ENCODE data around the gene P4HA2.
"Not testable (repeated sequence)": the region's sequence is repeated elsewhere in the genome, so short reads cannot be mapped to it uniquely, and the experiment has no call there.

Gene P4HA2

DNA sequence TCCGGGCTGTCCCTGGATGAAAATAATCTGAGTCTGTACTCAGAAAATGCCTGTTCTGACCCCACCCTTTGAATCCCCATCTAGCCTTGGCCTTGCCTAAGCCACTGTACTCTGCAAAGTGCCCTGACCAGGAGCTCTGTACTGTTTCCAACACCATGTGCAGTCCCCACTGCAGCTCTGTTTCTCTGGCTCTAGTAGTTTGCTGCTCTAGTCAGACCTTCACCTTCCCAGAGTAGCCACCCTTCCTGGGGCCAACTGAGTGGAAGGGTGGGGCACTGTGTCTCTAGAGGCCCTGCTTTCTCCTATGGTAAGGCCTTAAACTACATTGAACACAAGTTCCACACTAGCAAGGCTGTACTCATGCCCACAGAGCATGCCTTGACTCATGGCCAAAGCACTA is 31.9 kb downstream of the P4HA2 start:
- no peak for DNase-seq

DNA sequence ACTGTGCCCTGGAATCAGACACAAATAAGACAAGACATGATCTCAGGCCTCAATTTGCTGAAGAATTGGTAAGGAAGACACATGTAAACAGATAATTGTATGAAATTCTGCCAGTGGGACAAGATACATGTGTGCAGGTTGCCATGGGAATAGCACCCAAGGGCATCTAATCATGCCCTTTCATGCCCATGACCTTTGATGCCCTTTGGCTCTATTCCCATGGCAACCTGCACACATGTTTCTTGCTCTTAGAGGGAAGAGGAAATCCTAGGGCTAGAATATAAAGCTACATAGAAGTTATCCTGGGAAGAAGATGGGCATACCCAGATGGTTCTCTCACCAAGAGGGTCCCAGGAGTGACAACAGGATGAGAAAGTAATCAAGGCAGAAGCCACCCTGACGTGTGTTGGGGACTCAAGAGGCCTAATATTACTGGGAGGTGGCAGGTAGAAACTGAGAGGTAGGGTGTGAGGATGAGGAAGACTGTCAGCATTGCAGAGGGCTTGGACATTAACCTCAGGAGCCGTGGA is 34.4 kb downstream of the P4HA2 start:
- no peak for DNase-seq

DNA sequence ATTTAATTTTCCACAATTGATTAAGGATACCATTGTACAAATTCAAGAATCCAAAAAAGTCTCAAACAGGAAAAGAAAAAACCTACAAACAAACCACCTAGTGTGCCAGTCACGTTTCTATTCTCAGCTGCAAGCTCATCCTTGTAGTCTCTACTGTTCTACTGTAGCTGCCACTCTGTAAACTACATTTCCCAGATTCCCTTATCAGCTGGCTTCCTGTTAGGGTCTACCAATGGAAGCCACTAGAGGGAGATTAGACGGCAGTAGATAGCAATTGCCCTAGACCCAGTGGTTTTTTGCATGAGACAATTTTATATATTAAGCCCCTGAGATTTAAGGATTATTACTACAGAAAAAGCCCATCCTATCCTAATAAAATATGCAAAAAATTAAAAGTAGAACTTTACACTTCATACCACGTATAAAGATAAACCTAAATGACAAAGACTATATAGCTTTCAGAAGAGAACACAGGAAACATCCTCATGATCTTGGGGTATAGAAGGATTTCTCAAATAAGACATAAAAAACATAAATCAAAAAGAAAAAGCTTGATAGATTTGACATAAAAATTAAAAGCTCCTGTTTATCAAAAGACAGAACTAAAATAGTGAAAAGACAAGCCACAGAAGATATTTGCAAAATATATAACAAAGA is 37.4 kb downstream of the P4HA2 start:
- DNase-seq: no peak

DNA sequence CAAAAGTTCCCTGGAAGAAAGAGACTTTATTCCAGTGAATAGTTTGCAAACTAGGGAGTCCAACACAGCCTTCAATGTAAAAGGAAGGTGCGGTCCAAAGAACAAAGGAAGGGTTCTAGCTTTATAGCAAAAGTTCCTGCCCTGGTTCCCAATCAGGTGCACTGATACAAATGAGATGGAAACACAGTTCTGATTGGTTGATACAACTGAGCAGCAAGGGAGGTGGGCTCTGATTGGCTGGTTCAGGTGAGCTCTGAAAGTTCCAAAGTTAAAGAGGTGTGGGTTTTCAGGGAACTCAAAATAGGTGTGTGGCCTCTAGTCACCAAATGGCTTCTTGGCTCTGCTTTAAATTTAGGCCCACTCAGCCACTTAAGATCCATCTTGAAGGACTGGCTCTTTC is 43.1 kb downstream of the P4HA2 start:
- no peak for DNase-seq

DNA sequence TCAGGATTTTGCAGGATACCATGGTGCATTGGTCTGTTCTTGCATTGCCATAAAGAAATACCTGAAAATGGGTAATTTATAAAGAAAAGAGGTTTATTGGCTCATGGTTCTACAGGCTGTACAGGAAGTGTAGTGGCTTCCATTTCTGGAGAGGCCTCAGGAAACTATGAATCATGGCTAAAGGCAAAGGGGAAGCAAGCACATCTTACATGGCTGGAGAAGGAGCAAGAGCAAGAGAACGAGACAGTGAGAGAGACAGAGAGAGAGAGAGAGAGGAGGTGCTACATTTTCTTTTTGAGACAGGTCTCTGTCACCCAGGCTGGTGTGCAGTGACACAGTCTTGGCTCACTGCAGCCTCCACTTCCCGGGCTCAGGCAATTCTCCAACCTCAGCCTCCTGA is 43.9 kb downstream of the P4HA2 start:
- no peak for DNase-seq

DNA sequence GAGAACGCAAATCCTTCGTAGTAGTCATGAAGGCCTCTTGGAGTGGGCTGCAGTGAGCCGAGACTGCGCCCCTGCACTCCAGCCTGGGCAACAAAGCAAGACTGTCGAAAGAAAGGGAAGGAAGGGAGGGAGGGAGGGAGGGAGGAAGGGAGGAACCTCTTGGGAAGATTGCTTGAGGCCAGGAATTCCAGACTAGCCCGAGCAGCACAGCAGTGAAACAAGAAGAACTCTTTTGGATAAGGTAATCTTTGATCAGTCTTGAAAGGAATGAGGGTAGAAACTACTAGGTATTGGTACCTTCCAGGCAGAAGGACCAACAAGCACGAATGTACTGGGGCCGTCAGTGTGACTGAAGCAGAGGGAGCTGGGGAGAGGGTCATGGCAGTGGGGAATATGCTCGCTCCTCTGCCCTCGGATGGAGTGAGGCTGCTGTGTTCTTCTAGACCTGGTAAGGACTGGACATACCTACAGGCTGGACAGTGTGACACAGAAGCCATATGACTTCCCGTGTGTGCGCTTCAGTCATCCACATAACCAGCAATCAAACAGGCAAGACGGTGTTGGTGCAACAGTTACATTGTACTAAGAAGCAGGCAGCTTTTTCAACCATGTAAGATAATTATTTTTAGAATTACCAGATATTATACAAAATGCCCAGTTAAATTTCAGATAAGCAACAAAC is 45.2 kb downstream of the P4HA2 start:
- no peak for DNase-seq

DNA sequence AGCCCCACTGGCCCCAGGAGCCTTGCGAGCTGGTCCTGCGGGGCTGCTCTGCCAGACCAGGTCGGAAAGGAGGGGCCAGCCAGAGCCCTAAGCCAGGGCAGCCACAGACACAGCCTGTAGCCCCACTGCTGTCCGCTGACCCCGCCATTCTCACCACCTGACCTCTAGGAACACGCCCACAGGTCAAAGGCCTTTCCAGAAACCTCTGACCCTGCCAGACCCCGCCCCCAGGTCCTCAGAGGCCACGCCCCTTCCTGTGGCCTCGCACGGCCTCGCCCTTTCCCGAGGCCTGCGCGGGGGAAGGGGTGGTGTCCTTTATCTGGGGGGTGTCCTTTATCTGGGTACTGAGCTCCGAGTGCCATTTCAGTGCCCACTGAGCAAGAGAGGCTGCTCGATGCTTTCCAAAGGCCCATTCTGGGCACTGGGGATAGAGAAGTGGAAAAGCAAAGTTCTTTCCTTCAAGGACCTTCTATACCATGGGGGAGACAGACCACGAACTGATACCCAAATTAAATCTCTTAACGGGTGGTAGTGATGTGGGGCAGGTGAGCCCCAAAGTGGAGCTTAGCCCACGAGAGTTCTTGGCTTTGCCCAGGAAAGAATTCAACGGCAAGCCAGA is 46.5 kb downstream of the P4HA2 start:
- no peak for DNase-seq

DNA sequence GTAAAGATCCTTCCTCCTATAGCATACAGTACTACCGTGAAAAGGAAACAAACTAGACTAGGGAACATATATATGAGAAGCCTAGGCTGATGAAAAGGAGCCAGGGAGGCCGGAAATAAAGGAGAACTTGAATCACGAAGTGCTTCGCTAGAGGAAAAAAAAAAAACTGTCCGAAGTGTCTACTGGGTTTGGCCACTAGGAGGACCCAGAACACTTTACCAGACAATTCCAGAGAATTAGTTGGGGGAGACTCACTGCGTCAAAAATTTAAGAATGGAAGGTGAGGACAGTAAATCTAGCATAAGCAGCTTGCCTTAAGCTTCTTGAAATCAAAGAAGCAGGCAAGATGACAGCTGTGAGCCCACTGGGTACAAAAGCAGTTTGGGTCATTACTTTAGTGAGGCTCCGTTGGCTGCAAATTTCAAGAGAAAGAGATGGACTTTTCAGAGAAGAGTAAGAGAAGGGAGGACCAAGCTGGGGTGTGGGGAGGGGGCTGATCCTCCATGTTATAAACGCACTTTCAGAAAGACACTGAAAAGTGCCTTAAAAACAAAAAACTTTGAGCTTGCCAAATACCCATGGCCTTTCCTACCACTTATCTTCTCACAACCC is 47.4 kb downstream of the P4HA2 start:
- no peak for DNase-seq

DNA sequence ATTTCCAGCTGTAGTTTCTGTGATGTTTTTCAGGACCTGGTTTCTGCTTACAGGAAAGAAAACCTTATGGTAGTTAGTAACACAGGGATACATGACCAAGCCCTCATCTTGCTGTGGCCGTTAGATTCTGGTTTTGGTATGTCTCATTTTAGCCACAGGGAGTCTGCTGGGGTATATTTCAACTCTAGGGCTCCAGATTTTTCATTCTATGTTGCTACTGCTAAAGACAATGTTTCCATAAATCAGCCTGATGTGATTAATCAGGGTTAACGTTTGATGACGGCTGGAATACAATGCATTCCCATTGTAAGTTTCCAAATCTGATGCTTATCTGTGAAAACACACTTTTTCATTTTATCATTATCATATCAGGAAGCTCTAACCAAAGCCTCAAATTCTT is 48.2 kb downstream of the P4HA2 start:
- no peak for DNase-seq

DNA sequence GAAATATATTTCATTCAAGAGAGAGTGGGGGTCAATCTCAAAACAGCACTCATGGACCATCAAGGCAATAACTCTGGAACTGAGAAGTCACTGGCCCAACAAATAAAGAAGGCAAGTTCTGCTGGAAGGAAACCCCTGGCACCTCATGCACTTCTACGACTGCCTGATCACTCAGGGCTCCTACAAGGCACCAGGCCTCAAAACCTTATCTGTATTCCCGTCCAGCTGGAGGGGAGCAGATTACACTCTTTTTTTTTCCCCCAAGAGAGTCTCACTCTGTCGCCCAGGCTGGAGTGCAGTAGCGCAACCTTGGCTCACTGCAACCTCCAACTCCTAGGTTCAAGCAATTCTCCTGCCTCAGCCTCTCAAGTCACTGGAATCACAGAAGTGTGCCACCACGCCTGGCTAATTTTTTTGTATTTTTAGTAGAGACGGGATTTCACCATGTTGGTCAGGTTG is 49.9 kb downstream of the P4HA2 start:
- no peak for DNase-seq

DNA sequence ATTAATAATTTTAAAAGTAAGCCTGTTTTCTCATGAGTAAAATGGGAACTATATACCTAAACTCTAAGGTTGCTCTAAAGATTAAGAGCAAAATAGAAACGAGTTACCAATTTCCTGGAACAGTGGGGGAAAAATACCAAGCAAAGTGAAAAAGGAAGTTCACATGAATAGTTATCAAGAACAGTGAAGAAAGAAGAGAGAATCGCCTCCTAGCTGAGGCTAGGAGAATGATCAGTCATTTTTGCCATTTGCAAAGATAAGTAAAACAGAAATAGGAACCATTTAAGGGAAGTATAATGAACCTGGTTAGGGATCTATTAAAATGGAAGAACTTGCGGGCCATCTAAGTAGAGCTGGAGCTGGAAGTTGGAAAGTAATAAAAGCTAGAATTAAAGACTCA is 50.7 kb downstream of the P4HA2 start:
- DNase-seq: no peak

DNA sequence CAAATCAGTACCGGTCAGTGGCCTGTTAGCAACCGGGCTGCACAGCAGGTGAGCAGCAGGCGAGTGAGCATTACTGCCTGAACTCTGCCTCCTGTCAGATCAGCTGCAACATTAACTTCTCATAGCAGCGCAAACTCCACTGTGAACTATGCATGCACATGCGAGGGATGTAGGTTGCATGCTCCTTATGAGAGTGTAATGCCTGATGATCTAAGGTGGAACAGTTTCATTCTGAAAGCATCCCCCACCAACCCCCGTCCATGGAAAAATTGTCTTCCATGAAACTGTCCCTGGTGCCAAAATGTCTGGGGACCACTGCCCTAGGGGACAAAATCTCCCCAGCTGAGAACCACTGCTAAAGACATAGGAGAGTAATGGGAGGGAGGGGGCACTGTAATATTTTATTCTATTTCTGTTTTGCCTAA is 51.1 kb downstream of the P4HA2 start:
- no peak for DNase-seq

DNA sequence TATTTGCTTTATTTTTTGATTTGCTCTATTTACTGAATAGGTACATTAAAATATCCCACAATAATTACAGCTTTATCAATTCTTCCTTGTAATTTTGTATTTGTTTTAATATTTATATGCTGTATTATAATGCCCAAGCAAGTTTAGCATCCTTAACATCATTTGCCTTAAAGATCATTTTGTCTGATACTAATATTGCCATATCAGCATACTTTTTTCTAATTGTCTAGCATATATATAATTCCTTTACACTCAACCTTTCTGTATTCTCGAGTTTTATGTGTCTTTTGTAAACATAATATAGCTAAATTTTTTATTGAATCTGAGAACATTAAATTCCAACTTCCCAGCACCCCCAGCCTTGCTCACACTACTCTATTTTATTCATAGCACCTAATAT is 64.7 kb downstream of the P4HA2 start:
- no peak for DNase-seq

DNA sequence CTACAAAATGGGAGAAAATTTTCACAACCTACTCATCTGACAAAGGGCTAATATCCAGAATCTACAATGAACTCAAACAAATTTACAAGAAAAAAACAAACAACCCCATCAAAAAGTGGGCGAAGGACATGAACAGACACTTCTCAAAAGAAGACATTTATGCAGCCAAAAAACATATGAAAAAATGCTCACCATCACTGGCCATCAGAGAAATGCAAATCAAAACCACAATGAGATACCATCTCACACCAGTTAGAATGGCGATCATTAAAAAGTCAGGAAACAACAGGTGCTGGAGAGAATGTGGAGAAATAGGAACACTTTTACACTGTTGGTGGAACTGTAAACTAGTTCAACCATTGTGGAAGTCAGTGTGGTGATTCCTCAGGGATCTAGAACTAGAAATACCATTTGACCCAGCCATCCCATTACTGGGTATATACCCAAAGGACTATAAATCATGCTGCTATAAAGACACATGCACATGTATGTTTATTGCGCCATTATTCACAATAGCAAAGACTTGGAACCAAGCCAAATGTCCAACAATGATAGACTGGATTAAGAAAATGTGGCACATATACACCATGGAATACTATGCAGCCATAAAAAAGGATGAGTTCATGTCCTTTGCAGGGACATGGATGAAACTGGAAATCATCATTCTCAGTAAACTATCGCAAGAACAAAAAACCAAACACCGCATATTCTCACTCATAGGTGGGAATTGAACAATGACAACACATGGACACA is 65.9 kb downstream of the P4HA2 start:
- DNase-seq: not testable (repeated sequence)

DNA sequence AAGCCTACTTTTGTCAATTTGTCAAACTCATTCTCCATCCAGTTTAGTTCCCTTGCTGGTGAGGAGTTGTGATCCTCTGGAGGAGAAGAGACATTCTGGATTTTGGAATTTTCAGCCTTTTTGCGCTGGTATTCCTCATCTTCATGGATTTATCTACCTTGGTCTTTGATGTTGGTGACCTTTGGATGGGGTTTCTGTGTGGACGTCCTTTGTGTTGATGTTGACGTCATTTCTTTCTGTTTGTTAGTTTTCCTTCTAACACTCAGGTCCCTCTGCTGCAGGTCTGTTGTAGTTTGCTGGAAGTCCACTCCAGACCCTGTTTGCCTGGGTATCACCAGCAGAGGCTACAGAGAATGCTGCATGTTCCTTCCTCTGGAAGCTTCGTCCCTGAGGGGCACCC is 71.2 kb downstream of the P4HA2 start:
- DNase-seq: no peak

DNA sequence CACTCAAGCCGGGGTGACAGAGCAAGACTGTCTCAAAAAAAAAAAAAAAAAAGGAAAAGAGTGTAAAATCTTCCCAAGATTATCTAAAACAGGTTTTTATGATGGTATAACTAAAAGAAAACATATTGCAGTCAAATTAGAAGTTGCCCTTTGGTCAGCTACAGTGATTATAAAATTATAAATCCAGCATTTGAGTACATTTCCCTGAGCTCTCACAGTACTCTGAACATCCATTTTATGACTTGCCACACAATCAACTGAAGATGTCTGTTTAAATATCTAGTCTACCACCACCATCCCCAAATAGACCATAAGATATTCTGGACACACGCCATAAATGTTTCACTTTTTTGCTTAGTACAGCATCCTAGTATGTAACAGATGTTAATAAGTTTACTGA is 77.1 kb downstream of the P4HA2 start:
- DNase-seq: no peak

DNA sequence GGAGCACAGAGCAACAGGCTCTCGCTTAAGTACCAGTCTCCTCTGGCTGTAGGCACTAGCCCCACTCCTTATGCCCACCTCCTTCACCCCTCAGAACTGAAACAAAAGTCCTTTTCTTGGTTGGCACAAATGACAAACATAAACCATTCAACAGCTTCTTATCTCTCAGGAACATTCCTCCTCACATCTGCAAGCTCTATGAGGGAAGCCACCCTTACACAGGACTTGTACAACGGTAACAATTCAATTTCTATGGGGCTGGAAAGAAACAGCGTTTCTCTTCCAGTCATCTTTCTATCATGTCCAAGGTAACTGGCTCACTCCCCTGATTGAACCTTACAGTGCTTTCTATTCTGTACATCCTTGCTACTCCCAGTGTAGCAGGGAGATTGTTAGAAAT is 80.0 kb downstream of the P4HA2 start:
- DNase-seq: no peak

DNA sequence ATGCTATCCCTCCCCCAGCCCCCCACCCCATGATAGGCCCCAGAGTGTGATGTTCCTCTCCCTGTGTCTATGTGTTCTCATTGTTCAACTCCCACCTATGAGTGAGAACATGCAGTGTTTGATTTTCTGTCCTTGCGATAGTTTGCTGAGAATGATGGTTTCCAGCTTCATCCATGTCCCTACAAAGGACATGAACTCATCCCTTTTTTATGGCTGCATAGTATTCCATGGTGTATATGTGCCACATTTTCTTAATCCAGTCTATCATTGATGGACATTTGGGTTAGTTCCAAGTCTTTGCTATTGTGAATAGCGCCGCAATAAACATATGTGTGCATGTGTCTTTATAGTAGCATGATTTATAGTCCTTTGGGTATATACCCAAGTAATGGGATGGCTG is 82.3 kb downstream of the P4HA2 start:
- DNase-seq: not testable (repeated sequence)

DNA sequence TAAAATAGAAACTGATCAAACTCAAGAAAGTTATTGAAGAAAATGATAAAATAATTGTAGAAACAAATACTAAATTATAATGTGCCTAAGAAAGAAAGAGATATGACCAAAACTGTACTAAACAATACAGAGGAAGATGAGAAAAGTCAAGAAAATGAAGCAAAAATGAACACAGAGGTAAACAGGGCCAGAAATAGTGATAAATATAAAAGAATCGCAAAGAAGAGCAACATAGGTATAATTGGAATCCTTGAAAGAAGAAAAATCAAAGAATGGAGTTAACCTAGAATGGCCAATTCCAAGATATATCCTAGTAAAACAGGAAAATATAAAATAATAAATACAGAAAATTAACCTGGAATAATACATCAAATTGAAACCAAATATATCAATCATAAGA is 84.5 kb downstream of the P4HA2 start:
- no peak for DNase-seq

DNA sequence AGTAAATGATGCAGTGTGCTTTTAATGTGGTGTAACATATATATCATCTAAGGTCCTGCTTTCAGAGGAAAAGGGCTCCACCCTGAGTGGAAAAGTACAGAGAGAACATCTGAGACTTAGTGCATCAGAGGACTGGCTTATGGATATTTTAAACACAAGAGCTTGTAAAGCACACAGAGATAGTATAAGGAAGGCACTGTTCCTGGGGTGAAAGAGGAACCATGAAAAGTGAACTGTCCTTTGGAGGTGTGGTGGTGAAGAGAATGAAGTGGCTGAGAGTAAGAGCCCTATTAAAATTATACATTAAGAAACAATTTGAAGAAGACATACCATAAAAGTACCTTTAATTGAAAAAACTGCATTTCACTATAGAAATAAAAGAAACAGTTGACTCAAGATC is 85.2 kb downstream of the P4HA2 start:
- DNase-seq: no peak
